Hippocampal formation (tissue), 2 donors: Measurements from ENCODE around the gene UNCX.
A peak's percentile ranks its signal among the peaks of the same experiment; 100 is the strongest.
"Not testable (repeated sequence)": the region's sequence is repeated elsewhere in the genome, so short reads cannot be mapped to it uniquely, and the experiment has no call there.

Experiments used
- DNase-seq, 2 donors: peaks; one replicate each; lab custom pipeline; 2025; lab: John Stamatoyannopoulos, UW

Gene UNCX

DNA sequence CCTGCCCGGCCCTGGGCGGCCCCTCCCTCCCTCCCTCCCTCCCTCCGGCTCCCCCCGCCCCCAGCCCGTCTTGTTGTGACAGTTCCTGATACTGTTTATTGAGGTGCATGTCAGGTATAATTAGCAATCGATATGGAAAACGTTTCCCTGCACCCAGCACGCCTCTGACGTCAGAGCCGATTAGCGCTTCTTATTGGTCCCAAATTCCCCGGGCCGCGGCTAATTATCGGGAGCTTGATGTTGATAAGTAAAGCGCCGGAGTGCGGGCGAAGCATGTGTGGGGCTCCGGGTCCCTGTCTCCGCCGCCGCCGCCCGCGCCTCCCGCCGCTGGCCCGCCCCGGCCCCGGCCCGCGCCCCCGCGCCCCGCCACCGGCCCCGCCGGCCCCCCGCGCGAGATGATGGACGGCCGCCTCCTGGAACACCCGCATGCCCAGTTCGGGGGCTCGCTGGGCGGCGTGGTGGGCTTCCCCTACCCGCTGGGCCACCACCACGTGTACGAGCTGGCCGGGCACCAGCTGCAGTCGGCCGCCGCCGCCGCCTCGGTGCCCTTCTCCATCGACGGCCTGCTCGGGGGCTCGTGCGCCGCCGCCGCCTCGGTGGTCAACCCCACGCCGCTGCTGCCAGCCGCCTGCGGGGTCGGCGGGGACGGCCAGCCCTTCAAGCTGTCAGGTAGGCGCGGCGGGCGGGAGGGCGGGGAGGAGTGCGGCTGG, at the start of gene UNCX:
Gene UNCX (plus strand): TSS at position 250 of the 710 bp plus-strand sequence. CDS start 146 bp downstream, at position 396.
- DNase-seq = no peak

DNA sequence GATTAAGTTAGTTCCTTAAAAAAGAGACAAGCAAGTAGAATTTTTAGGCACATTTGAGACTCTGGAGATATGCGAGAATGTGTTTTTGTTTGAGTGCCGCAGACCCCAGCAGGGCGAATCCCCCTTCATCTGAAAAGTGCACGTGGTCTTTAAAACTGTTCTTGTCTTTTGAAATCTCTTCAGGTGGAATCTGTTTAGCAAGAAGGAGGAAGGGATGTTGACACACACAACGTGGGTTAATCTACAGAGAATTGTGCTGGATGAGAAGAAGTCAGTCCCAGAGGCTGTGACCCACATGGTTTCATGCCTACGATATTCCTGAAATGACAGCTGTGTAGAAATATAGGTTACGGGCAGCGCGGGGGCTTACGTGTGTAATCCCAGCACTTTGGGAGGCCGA, 45.5 kb upstream of the UNCX start:
- no peak for DNase-seq

DNA sequence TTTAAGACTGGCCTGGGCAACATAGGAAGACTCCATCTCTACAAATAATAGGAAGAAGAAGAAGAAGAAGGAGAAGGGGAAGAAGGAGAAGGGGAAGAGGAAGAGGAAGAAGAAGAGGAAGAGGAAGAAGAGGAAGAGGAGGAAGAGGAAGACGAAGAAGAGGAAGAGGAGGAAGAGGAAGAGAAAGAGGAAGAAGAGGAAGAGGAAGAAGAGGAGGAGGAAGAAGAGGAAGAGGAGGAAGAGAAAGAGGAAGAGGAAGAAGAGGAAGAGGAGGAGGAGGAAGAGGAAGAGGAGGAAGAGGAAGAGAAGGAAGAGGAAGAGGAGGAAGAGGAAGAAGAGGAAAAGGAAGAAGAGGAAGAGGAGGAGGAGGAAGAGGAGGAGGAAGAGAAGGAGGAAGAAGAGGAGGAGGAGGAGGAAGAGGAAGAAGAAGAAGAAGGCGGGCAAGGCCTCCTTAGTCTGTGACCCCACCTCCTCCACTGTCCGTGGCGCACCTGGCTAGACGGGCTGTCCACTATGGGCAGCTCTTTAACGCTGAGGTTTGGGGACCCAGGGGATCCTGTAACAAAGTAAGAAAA, 43.9 kb upstream of the UNCX start:
- no peak for DNase-seq

DNA sequence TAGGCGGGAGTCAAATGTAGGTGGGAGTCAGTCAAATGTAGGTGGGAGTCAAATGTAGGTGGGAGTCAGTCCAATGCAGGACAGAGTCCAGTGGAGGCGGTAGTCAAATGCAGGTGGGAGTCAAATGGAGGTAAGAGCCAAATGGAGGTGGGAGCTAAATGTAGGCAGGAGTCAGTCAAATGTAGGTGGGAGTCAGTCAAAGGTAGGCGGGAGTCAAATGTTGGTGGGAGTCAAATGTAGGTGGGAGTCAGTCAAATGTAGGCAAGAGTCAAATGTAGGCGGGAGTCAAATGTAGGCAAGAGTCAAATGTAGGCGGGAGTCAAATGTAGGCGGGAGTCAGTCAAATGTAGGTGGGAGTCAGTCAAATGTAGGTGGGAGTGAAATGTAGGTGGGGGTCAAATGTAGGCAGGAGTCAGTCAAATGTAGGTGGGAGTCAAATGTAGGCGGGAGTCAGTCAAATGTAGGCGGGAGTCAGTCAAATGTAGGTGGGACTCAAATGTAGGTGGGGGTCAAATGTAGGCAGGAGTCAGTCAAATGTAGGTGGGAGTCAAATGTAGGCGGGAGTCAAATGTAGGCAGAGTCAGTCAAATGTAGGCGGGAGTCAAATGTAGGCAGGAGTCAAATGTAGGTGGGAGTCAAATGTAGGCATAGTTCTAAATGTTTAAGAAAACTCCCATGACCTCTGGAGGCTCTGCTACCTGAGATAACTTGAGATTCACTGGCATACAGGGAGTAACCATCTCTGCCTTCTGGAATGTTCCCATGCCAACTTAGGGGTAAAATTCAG, 42.5 kb upstream of the UNCX start:
- no peak for DNase-seq

DNA sequence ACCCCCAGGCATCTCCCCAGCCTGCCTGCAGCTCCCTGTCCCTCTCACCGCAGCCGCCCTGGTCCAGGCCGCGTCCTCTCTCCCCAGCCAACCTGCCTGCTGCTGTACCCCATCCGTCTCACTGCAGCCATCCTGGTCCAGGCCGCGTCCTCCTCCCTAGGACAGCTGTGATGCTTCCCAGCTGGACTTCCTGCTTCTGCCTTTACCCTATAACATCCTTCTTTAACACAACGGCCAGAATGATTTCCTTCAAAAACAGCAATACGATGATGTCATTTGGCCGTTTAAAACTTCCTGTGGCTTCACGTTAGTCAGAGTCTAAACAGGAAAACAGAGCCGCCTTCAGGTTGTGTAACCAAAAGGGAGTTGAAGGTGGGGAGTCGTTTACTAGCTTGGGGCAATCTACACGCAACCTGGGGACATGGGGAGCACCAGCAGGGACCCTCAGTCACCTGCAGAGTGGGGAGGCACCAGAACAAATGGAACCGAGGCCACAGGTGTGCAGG, 40.4 kb upstream of the UNCX start:
- DNase-seq = no peak

DNA sequence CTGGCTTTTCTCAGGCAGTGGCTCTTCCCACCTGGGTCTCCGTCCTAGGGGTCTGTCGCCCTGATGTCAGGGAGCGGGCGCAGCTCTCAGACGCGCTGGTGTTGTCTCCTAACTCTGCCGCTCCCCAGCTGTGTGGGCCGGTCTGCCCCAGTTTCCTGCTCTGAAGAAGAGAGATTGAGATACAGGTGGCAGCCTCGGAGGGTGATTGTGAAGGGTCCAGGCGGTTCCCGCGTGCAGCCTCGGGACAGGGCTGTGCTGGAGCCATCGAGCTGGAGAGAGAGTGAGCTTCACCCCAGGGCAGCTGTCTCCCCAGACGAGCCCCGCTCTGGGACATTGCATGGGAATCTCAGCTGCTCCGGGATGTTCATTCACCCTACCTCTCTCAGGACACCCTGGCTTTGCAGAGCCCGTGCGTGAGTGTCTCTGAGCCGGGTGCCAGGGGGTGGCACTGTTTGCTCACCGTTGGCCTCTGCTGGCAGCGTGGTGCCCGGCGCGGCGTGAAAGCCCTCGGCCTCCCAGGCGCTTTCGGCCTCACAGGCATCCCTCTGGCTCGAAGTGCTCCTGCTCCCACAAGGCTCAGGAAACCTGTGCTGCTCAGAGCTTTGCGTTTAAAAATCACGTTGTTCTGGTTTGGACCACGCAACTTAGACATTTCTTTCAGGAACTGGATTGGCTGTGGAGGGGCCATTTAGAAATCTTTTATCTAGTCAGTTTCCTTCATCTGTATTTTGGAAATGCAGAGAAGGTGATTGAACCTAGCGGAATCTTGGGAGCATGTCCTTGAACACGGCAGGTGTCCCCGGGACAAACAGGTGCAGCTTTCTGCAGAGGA, 38.9 kb upstream of the UNCX start:
- peak in 1 of 2 donors; percentile 35 for DNase-seq

DNA sequence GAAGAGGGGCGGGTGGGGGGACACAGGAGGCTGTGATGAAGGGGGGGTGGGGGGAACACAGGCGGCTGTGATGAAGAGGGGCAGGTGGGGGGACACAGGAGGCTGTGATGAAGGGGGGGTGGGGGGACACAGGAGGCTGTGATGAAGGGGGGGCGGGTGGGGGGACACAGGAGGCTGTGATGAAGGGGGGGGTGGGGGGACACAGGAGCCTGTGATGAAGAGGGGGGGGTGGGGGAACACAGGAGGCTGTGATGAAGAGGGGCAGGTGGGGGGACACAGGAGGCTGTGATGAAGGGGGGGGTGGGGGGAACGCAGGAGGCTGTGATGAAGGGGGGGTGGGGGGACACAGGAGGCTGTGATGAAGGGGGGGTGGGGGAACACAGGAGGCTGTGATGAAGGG, 36.2 kb upstream of the UNCX start:
- DNase-seq = not testable (repeated sequence)

DNA sequence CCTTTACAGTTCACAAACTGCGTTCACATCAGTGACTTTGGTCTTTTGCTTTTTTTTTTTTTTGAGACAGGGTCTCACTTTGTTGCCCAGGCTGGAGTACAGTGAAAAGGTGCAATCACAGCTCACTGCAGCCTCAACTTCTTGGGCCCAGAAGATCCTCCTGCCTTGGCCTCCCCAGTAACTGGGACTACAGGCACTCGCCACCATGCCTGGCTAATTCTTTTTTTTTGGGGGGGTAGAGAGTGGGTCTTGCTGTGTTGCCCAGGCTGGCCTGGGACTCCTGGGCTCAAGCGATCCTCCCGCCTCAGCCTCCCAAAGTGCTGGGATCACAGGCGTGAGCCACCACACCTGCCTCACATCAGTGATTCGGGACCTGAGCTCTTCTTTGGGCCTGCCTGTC, 35.7 kb upstream of the UNCX start:
- no peak for DNase-seq

DNA sequence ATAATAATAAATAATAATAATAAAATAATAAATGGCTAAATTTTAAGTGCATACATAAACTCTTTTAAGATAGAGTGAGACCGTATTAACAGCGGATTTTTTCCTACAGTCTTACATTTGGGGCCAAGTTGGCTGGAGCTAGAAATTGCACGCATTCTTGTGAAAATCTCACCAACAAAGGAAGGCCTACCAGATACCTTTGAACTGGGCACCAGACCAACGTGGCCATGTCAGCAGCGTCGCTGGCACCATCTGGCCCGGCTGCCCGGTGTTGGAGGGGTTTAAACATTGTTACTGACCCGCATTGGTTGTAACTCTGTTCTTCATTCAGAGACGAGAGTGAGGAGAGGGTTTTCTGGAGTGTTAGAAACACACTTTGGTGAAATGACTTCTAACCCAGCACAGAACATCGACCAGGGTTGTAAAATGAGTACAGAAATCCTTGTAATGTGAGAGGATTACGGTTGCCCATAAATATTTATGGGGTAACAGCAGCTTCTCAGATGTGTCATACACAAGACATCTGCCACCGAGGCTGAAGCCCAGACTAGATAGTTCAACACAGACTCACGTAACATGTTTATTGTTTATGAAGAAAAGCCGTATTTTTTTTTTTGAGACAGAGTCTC, 34.6 kb upstream of the UNCX start:
- no peak for DNase-seq

DNA sequence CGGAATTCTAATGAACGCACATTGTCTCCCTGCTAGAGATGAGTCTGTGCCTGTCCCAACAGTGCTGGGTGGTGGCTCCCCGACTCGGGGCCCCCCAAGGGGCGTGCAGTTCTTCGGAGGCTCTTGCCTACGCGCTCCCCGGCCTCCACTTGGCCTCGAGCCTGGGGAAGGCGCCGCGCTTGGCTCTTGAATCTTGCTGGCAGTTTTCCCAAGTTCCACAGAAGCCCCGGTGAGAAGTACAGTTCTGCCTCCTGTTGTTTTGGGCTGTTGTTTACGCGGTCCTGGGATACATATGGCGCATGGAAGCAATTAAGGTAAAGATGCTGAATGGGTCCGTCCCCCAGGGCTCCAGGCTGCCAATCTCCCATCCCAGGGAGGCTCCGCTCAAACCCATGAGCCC, 32.6 kb upstream of the UNCX start:
- DNase-seq = no peak

DNA sequence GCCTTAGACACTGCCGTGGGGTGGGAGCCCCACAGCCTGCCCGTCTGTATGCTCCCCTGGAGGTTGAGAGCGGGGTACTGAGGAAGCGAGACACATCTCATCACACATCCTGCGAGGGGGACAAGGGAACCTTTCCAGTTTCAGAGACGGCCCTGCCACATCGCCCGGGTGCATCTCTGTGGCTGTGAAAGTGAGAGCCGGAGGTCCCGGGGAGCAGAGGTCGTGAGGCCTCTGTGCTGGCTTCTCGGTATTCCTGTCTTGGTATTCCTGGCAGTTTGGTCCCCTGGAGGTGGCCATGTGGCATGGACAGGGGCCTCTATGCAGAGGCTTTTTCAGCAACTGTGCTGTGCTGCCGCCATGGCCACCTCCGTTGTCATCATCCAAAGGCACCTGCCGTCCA, 30.8 kb upstream of the UNCX start:
- DNase-seq = no peak

DNA sequence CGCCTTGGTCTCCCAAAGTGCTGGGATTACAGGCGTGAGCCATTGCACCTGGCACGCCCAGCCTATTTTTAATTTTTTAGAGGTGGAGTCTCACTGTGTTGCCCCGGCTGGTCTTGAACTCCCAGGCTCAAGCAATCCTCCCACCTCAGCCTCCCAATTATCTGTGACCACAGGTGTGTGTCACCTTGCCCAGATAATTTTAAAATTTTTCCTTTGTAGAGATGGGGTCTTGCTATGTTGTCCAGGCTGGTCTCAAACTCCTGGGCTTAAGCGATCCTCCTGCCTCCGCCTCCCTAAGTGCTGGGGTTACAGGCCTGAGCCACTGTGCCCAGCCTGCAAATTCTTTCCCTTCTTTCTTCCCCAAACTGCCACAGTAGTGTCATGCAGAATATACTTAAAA, 29.8 kb upstream of the UNCX start:
- DNase-seq = not testable (repeated sequence)

DNA sequence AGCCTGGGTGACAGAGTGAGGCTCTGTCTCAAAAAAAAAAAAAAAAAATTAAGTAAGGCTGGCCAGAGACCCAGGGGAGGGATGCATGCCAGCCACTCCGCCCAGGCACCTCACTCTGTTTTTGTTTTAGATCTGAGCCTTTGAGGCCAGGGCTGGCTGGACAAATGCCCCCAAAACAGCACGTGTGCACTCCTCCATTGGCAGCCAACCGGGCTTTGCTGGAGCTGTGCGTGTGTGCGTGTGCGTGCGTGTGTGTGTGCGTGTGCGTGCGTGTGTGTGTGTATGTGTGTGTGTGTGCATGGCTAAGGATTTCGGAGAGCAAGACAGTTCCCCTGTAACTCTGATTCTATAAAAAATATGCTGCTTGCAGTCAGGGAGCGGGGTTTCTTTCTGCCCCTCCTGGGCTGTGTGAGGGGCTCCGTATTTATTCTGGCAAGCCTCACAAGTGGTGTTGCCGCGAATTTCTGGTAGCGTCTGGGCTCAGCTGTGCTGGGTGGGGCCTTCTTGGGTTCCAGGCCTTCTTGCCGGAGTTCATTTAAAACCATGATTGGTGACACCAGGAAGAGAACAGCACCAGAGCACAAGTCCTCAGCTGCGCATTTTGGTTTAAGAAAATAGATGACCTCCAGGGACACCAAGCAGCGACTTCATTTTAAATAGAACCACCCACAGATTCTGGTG, 28.1 kb upstream of the UNCX start:
- no peak for DNase-seq

DNA sequence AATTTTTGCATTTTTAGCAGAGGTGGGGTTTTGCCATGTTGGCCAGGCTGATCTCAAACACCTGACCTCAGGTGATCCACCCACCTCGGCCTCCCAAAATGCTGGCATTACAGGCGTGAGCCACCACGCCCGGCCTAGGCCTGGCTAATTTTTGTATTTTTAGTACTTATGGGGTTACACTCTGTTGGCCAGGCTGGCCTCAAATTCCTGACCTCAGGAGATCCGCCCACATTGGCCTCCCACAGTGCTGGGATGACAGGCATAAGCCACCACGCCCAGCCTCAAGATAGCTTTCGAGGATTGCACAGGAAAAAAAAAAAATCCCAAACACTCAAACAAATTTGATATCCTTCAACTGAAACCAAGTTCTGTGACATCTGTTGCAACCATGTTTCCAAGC, 26.9 kb upstream of the UNCX start:
- DNase-seq = not testable (repeated sequence)

DNA sequence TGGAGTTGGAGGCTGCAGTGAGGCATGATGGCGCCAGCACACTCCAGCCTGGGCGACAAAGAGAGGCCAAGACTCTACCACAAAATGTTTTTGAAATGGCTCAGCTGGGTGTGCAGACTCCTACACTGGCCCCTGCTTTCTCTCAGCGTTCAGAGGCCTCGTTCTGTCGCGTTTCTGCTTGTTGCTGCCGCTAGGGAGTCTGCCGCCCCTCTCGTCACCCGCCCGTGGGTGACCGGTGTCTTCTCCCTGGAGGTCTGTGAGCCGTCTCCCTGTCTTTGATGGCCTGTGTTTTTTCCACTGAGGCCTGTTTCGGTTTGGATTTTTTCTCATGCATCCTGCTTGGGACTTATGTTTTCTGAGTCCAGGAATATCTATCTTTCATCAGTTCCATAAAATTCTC, 23.6 kb upstream of the UNCX start:
- DNase-seq = no peak

DNA sequence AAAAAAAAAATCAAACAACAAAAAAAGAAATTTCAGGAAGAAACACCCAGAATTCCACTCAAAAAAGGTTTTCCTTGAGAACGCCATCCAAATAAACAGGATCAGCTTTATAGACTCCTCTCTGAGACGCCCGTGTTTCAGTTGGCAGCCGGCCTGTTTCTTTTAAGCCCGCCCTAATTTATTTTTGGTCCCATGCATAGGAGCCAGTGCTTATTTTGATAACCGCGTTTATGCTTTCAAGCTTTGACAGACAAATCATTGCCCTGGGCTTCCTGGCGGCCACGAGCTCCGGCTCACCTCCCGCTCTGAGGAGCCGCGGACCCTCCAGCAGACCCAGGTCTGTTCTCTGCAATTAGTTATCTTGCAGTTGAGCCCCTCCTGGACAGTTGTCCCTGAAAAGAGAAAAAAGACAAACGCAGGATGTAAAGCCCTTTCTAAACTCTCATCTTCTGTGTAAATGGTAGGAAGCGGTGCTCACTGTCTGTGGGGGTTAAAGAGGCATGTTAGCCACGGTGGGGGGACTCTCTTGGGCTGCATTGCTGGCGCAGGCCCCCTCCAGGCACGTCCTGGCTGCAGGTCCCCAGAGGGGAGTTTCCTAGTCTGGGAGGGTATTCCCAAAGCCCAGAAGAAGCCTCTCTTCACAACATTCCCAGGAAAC, 22.2 kb upstream of the UNCX start:
- DNase-seq = no peak

DNA sequence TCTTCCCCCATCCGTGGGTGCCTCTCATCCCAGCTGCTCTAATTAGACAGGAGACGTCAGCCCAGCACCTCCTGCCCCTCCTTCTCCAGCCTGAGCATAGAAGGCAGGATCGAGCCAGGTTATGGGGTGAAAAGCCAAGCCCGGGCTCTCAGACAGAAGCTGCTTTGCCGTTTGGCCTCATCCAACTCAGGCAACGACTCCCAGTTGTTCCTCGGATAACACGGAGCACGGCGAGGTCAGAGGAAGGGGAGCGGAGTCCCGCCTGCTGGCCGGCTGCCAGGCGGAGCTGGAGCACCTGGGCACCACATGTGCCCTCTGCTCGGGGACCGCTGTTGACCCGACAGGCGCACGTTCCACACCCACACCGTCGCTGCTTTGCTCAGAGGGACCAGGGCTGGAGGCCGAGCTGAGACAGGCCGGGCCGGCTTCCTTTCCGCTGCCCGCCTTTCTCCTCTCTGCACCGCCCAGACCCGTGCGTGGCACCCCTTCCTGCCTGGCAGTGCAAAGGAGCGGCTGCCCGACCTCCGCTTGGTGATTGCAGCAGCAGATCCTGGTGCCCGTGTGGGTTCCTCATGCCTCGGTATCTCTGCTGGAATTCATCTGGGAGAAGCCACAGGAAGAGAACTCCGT, 21.6 kb upstream of the UNCX start:
- no peak for DNase-seq

DNA sequence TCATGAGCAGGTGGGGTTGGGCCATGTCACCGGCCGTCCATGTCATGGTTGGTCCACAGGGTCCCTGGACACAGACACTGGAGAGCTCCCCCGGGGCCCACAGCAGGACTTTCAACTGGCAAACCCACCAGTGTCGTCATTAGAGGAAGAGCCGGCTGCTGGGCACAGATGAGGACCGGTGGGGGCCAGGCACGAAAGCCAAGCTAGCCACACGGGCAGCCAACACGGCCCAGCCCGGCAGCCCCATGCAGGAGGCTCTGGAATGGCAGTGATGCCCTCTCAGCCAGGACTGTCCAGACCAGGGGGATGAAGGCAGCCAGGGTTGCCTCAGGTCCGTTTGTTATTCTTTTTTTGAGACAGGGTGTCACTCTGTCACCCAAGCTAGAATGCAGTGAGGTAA, 21.1 kb upstream of the UNCX start:
- DNase-seq = no peak

DNA sequence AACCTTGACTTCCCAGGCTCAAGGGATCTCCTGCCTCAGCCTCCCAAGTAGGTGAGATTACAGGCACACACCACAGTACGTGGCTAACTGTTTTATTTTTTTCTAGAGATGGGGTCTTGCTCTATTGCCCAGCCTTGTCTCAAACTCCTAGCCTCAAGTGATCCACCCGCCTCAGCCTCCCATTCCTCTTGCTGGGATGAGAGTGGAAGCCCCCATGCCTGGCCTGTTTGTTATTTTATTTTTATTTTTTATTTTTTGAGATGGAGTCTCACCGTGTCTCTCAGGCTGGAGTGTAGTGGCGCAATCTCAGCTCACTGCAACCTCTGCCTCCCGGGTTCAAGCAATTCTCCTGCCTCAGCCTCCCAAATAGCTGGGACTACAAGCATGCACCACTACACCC, 20.6 kb upstream of the UNCX start:
- not testable (repeated sequence) for DNase-seq

DNA sequence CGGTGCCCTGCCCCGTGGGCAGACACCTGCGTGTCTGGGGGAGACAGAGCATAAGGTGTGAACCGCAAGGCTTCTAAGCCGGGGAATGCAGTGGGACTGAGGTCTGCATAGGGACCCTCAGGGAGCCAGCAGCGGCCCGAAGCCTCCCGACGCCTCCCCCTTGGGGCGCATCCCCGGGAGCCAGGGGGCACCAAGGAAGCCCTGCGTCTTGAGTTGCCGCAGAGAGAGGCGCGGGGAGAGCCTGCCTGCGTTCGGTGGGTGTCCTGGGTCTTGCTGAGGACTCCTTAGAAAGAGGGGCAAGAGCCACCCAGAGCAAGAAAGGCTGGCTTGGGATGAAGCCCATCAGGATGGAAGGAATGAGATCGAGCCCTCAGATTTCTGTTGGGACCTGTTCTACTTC, 18.2 kb upstream of the UNCX start:
- no peak for DNase-seq
